ENCODE results near the gene PPP2R1B.

DNA sequence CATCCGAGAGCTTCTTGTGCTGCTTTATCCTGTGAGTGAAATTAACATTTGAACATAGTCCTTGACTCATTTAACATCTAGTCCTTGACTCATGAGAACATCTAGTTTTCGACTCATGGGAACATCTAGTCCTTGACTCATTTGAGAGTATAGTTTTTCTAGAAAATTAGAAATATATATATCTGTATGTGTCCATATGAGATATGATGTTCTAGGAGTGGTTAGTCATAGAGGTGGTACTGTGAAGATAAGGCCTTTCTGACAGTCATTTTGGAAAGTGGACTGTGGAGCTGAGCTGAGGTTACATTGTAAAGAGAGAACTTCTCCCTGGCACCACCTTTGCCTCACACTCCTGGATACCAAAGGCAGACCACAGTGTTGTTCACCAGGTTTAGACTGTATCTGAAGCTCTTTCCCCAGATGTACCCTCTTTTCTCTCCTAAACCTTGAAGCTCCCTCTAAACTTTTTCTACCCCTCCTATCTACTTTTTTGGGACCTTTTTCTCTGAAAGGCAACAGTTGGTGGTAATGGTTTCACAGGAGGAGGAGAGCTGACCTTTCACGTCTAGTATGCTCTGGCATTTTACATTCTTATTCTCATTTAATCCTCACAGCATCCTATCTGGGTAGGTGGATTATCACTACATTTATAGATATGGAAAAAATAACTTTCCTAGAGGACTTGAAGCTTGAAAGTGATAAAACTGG is 67.2 kb downstream of the PPP2R1B start:
- TF ChIP-seq CTCF (IDR thresholded peaks at IDR 0.05) (no peak), POLR2A (IDR thresholded peaks at IDR 0.05) (no peak), EP300 (IDR thresholded peaks at IDR 0.05) (no peak)

All from upper lobe of left lung (tissue), 4 donors.